ENCODE data around the gene SUSD1. TPM values are rescaled to one million over a fixed set of nuclear protein-coding genes. Genes with fewer than 3 reads are reported as not detected.

SUSD1 gene
- polyA plus RNA-seq, 2 donors: 1.2 to 1.8 TPM

DNA sequence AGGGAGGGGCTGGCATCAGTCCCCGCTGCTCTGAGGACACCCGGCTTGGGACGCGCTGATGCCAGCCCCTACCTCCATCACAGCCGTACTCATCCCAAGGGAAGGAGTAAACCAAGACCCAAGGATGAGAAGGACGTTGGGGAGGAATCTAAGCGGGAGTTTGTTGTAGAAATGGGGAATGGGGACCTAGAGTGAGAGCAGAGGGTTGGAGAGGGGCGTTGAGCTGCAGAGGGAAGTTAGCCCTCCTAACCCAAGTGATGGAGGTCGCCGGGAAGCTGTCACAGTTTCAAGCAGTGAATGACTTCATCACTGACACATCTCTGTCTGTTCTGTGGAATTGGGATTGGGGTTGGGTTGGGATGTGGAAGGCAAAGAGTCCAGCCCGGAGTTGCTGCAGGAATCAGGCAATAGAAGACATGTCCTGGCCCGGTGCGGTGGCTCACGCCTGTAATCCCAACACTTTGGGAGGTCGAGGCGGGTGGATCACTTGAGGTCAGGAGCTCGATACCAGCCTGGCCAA is 759 bp upstream of the SUSD1 start:
- no peaks in the 10 kb centered on the region for H3K27me3 ChIP-seq (ENCODE audit: control insufficient read depth in 1 of 2, insufficient read depth in 2 of 2, low read length in 2 of 2)
- peak overlapping the region in 1 of 2 donors; percentile 15 for H3K27ac ChIP-seq (ENCODE audit: low read depth in 2 of 2, low read length in 1 of 2)
- WGBS, 2 donors: 82 to 84% methylated on average over 17 of the region's 17 CpGs
- peaks cover 0 to 18% of the 10 kb centered on the region in 2 donors for H3K4me1 ChIP-seq (ENCODE audit: control insufficient read depth in 2 of 2, insufficient read depth in 2 of 2, low read length in 1 of 2)
- peak overlapping the region; percentile 61 to 65 for H3K4me3 ChIP-seq (ENCODE audit: low read depth in 1 of 2, low read length in 2 of 2)
- no peaks in the 10 kb centered on the region for H3K36me3 ChIP-seq (ENCODE audit: control insufficient read depth in 2 of 2, insufficient read depth in 2 of 2, low read length in 1 of 2)
- H3K9me3 ChIP-seq (ENCODE audit: control insufficient read depth in 2 of 2, insufficient read depth in 1 of 2, low read depth in 1 of 2, low read length in 1 of 2): no peaks in the 10 kb centered on the region

DNA sequence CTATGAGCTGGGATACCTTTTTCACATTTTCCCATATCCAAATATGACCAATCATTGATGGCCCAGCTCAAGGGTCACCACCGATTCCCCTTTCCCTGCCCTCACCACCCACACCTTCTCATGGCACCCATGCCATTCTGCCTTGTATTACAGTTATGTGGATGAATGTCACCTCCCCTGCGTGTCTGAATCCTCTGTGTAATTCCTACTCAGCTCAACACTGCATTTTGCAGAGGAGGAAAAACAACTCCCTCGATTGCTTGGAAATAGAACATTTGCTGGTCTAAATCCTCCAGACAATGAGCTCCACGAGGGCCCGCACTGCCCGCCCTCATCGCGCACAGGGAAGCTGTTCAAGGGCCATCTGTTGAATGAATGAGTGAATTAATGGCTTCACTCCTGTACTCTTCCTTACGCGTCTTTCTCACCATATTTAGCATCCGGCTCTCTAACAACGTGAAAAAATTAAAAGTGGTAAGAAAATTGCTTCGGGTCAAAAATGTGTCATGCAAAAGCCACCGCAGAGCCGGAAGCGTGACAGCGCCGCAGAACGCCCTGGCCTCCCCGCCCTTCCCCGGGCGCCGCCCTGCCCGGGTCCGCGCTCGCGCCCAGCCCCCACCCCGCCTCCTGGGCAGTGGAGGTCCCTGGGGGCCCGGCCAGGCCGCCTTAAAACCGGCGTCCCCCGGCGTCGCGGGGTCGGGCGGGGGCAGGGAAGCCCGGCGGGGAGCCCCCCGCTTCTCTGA is 704 bp downstream of the SUSD1 start:
- Histone ChIP-seq H3K27ac (ENCODE audit: low read depth in 2 of 2, low read length in 1 of 2) (peak overlapping the region; percentile 88 to 91), H3K36me3 (ENCODE audit: control insufficient read depth in 2 of 2, insufficient read depth in 2 of 2, low read length in 1 of 2) (no peaks in the 10 kb centered on the region), H3K4me3 (ENCODE audit: low read depth in 1 of 2, low read length in 2 of 2) (peak overlapping the region; percentile 61 to 65), H3K4me1 (ENCODE audit: control insufficient read depth in 2 of 2, insufficient read depth in 2 of 2, low read length in 1 of 2) (peaks cover 0 to 18% of the 10 kb centered on the region in 2 donors), H3K9me3 (ENCODE audit: control insufficient read depth in 2 of 2, insufficient read depth in 1 of 2, low read depth in 1 of 2, low read length in 1 of 2) (no peaks in the 10 kb centered on the region), H3K27me3 (ENCODE audit: control insufficient read depth in 1 of 2, insufficient read depth in 2 of 2, low read length in 2 of 2) (no peaks in the 10 kb centered on the region)
- WGBS, 2 donors: 2 to 3% methylated on average over 40 to 42 of the region's 42 CpGs

DNA sequence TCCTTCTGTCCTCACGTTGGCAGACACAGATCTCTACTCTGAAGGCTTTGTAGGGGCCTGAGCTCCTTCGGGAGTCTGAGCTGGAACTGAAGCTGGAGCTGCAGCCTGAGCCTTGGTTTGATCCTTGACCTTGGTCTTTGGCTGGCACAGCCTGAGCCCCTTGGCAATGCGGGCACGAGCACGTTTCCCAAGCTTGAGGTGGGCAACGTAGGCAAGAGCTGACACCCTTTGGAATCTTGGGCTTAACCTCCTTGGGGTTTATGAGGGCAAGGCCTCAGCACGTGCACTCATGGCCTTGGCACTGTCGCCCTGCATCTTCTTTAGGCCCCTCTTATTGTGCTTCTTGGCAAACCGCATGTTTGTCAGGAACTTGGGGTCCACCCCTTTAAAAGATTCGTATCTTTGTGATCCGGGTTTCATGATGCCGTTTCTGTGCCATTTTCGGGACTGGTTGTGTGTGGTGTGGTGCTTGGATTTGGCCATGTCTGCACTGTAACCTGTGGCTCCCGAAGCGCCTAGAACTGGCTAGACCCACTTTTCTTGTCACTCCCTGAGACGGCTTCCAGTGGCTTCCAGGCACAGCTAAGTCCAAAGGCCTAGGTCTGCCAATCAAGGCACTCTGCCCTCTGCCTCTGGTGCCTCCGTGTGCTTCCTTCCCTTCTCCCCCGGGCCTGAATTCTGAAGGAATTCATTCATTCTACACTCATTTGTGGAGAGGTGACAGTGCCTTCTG is 1.4 kb downstream of the SUSD1 start:
- Histone ChIP-seq H3K36me3 (ENCODE audit: control insufficient read depth in 2 of 2, insufficient read depth in 2 of 2, low read length in 1 of 2) (no peaks in the 10 kb centered on the region), H3K27ac (ENCODE audit: low read depth in 2 of 2, low read length in 1 of 2) (peak overlapping the region; percentile 88 to 91), H3K4me3 (ENCODE audit: low read depth in 1 of 2, low read length in 2 of 2) (peak overlapping the region in 1 of 2 donors; percentile 61), H3K4me1 (ENCODE audit: control insufficient read depth in 2 of 2, insufficient read depth in 2 of 2, low read length in 1 of 2) (peaks cover 0 to 18% of the 10 kb centered on the region in 2 donors), H3K9me3 (ENCODE audit: control insufficient read depth in 2 of 2, insufficient read depth in 1 of 2, low read depth in 1 of 2, low read length in 1 of 2) (no peaks in the 10 kb centered on the region), H3K27me3 (ENCODE audit: control insufficient read depth in 1 of 2, insufficient read depth in 2 of 2, low read length in 2 of 2) (no peaks in the 10 kb centered on the region)
- 83 to 85% methylated on average over 18 of the region's 18 CpGs for WGBS, 2 donors

DNA sequence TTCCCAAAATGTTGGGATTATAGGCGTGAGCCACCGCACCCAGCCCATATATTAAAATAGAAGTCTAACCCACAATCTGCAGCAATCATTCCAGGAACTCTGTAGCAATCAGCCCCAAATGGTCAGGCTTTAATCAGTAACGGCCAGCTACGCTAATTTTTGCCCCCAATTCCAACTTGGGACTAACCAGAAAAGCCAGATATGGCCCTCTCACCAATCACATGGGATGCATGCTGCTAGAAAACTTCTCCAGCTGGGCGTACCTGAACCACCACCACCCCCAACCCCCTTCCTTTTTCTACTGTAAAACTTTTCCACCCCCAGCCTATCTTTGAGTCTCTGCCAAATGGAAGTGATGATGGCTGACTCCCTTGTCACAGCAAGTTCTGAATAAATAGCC is 4.1 kb downstream of the SUSD1 start:
- Histone ChIP-seq H3K27ac (ENCODE audit: low read depth in 2 of 2, low read length in 1 of 2) (peak overlapping the region; percentile 65 to 80), H3K27me3 (ENCODE audit: control insufficient read depth in 1 of 2, insufficient read depth in 2 of 2, low read length in 2 of 2) (no peaks in the 10 kb centered on the region), H3K36me3 (ENCODE audit: control insufficient read depth in 2 of 2, insufficient read depth in 2 of 2, low read length in 1 of 2) (no peaks in the 10 kb centered on the region), H3K9me3 (ENCODE audit: control insufficient read depth in 2 of 2, insufficient read depth in 1 of 2, low read depth in 1 of 2, low read length in 1 of 2) (no peaks in the 10 kb centered on the region), H3K4me3 (ENCODE audit: low read depth in 1 of 2, low read length in 2 of 2) (no peak overlapping the region), H3K4me1 (ENCODE audit: control insufficient read depth in 2 of 2, insufficient read depth in 2 of 2, low read length in 1 of 2) (peaks cover 0 to 18% of the 10 kb centered on the region in 2 donors)
- WGBS, 2 donors: 78 to 85% methylated on average over 5 of the region's 5 CpGs

DNA sequence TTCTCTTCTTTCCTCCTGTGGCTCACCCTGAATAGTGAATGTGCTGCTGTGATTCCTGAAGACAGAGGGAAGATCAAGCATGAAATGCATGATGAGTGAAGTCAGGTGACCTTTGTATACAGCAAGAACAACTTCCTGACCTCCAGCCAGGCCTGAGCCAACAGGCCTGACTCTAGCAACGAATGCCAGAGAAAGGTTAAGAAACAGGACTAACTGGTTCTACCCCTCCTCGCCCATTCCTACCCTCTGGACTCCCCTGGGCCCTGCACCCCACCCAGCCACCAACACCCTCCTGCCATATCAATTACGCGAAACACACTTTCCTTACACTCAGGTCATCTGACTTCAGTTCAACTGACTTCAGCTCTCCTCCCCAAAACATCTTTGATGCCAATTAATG is 4.9 kb downstream of the SUSD1 start:
- Histone ChIP-seq H3K27me3 (ENCODE audit: control insufficient read depth in 1 of 2, insufficient read depth in 2 of 2, low read length in 2 of 2) (no peaks in the 10 kb centered on the region), H3K27ac (ENCODE audit: low read depth in 2 of 2, low read length in 1 of 2) (peak overlapping the region; percentile 88 to 90), H3K4me1 (ENCODE audit: control insufficient read depth in 2 of 2, insufficient read depth in 2 of 2, low read length in 1 of 2) (peaks cover 0 to 13% of the 10 kb centered on the region in 2 donors), H3K36me3 (ENCODE audit: control insufficient read depth in 2 of 2, insufficient read depth in 2 of 2, low read length in 1 of 2) (no peaks in the 10 kb centered on the region), H3K9me3 (ENCODE audit: control insufficient read depth in 2 of 2, insufficient read depth in 1 of 2, low read depth in 1 of 2, low read length in 1 of 2) (no peaks in the 10 kb centered on the region), H3K4me3 (ENCODE audit: low read depth in 1 of 2, low read length in 2 of 2) (no peak overlapping the region)
- WGBS, 2 donors: 39 to 46% methylated on average over 4 of the region's 4 CpGs

DNA sequence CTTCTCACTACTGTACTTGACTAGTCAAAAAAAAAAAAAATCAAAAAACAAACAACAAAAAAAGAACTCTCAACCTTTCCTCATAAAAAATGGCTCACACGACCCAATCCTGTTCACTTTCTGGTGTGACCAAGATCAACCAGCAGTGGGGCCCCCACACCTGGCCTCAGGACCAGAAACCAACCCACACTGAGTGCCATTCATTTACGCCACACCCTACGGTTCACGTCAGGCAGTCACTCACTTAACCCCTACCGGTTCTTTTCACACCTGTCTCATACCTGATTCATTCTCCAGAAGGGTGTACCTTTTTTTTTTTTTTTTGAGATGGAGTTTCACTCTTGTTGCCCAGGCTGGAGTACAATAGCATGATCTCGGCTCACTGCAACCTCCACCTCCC is 5.7 kb downstream of the SUSD1 start:
- 59 to 74% methylated on average over 6 of the region's 6 CpGs for WGBS, 2 donors
- peak overlapping the region; percentile 88 to 90 for H3K27ac ChIP-seq (ENCODE audit: low read depth in 2 of 2, low read length in 1 of 2)

DNA sequence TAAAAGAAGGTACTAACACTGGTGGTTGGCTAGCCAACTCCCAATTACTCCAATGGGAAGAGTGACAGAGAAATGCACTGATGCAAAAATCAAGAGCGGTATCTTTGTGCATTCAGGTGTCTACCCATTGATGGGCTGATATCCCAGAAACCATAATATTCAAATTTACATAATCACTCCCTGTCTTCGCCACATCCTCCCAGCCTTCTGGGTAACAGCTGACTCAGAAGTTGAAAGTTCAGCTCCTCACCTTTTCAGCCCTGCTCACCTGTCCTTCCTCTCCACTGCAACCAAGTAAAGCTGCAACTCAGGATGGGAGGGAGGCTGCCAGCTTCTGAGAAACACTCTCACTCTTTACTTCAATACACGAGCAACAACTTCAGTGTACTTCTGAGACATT is 6.9 kb downstream of the SUSD1 start:
- WGBS, 2 donors: 55 to 73% methylated on average over 3 of the region's 3 CpGs
- H3K27ac ChIP-seq (ENCODE audit: low read depth in 2 of 2, low read length in 1 of 2): peak overlapping the region; percentile 15 to 72

More for the DNA sequence above, 5.7 kb downstream of the SUSD1 start:
- Histone ChIP-seq H3K4me3 (ENCODE audit: low read depth in 1 of 2, low read length in 2 of 2) (no peak overlapping the region), H3K4me1 (ENCODE audit: control insufficient read depth in 2 of 2, insufficient read depth in 2 of 2, low read length in 1 of 2) (peaks cover 0 to 13% of the 10 kb centered on the region in 2 donors), H3K36me3 (ENCODE audit: control insufficient read depth in 2 of 2, insufficient read depth in 2 of 2, low read length in 1 of 2) (no peaks in the 10 kb centered on the region), H3K27me3 (ENCODE audit: control insufficient read depth in 1 of 2, insufficient read depth in 2 of 2, low read length in 2 of 2) (no peaks in the 10 kb centered on the region), H3K9me3 (ENCODE audit: control insufficient read depth in 2 of 2, insufficient read depth in 1 of 2, low read depth in 1 of 2, low read length in 1 of 2) (no peaks in the 10 kb centered on the region)

DNA sequence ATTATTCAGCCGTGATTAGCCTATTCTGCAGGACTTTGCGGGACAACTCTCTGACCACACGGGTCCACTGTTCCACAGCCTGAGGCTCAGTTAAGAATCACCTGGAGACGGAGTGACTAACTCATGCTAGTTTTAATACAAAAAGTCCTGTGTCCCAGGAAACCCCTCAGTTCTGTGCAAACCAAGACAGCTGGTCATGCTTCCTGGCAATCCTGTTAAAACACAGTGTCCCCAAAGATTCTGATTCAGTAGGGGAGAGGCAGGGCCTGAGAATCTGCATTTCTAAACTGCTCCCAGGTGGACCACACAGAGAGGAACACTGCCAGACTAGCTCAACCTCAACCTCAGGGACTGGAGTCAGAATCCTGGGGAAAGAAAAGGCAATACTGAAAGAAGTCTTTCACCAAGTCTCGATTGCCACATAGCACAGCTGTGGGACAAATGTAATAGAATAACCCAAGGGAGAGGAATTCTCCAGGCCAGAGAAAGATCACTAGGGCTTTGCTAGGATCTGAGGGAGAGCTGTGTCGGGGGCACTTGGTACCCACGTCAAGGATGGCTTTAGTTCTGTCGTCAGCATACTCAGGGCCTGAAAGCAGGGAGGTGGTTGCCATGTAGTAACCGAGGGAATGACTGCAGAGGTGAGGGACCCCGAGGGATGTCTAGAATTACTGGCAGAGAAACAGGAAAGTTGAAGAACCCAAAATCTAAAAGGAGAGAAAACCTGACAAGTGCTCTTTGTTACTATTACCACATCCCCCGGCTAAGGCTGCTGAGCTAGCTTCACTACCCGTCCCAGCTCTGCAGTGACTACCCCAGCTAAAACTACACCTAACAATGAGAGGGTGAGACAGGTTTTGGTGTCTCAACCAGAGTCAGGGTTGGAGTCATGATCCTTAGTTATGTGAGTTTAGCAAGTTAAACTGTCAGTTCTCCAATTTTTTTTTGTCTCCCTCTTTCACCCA is 8.6 kb downstream of the SUSD1 start:
- no peaks in the 10 kb centered on the region for H3K27me3 ChIP-seq (ENCODE audit: control insufficient read depth in 1 of 2, insufficient read depth in 2 of 2, low read length in 2 of 2)
- H3K36me3 ChIP-seq (ENCODE audit: control insufficient read depth in 2 of 2, insufficient read depth in 2 of 2, low read length in 1 of 2): no peaks in the 10 kb centered on the region
- H3K4me3 ChIP-seq (ENCODE audit: low read depth in 1 of 2, low read length in 2 of 2): no peak overlapping the region
- WGBS, 2 donors: 69 to 73% methylated on average over 12 of the region's 12 CpGs
- H3K4me1 ChIP-seq (ENCODE audit: control insufficient read depth in 2 of 2, insufficient read depth in 2 of 2, low read length in 1 of 2): no peaks in the 10 kb centered on the region
- no peaks in the 10 kb centered on the region for H3K9me3 ChIP-seq (ENCODE audit: control insufficient read depth in 2 of 2, insufficient read depth in 1 of 2, low read depth in 1 of 2, low read length in 1 of 2)
- peak overlapping the region; percentile 14 to 88 for H3K27ac ChIP-seq (ENCODE audit: low read depth in 2 of 2, low read length in 1 of 2)

More for the DNA sequence above, 6.9 kb downstream of the SUSD1 start:
- H3K36me3 ChIP-seq (ENCODE audit: control insufficient read depth in 2 of 2, insufficient read depth in 2 of 2, low read length in 1 of 2): no peaks in the 10 kb centered on the region
- peaks cover 0 to 2% of the 10 kb centered on the region in 2 donors for H3K4me1 ChIP-seq (ENCODE audit: control insufficient read depth in 2 of 2, insufficient read depth in 2 of 2, low read length in 1 of 2)
- H3K27me3 ChIP-seq (ENCODE audit: control insufficient read depth in 1 of 2, insufficient read depth in 2 of 2, low read length in 2 of 2): no peaks in the 10 kb centered on the region
- H3K9me3 ChIP-seq (ENCODE audit: control insufficient read depth in 2 of 2, insufficient read depth in 1 of 2, low read depth in 1 of 2, low read length in 1 of 2): no peaks in the 10 kb centered on the region
- H3K4me3 ChIP-seq (ENCODE audit: low read depth in 1 of 2, low read length in 2 of 2): no peak overlapping the region

All from esophagus (tissue), 2 donors.